Mesothelial cell of epicardium (in vitro differentiated cells): ENCODE results near the gene CATSPER3. TPM values are rescaled to one million over a fixed set of nuclear protein-coding genes. Genes with fewer than 3 reads are reported as not detected.
"Not testable (repeated sequence)": the region's sequence is repeated elsewhere in the genome, so short reads cannot be mapped to it uniquely, and the experiment has no call there.

Experiments used
- DNase-seq, 2 experiments: peaks; one replicate each; pipeline ENCODE4 v3.0.0; 2021; ENCODE audit warnings: low spot score in 2 of 2; ENCODE audit not compliant: unreplicated experiment in 2 of 2
- H3K27ac Mint-ChIP-seq: 2 replicates; pipeline ENCODE4 v1.8.0; 2021; ENCODE audit warnings: mixed read lengths
- H3K27me3 Mint-ChIP-seq: 2 replicates; pipeline ENCODE4 v1.8.0; 2021; ENCODE audit warnings: low read depth, mixed read lengths
- H3K36me3 Mint-ChIP-seq: 2 replicates; pipeline ENCODE4 v1.8.0; 2021; ENCODE audit warnings: mixed read lengths
- H3K4me1 Mint-ChIP-seq: 2 replicates; pipeline ENCODE4 v1.8.0; 2021; ENCODE audit warnings: mixed read lengths
- H3K4me3 Mint-ChIP-seq: 2 replicates; pipeline ENCODE4 v1.8.0; 2021; ENCODE audit warnings: mild to moderate bottlenecking, moderate library complexity, mixed read lengths
- H3K9me3 Mint-ChIP-seq: 2 replicates; pipeline ENCODE4 v1.8.0; 2021; ENCODE audit warnings: mixed read lengths
- CTCF ChIP-seq: fragments of 200-600 bp; sonication (generic); IDR thresholded peaks from one replicate; pipeline ENCODE4 v1.5.0; 2021; ENCODE audit warnings: antibody characterized with exemption; ENCODE audit not compliant: unreplicated experiment
- total RNA-seq: library from RNA; stranded (reverse); gene quantifications from 3 replicates; pipeline ENCODE4 v1.2.1, GENCODE V29; 2021

CATSPER3 gene
- total RNA-seq, 1 donor from 2014 or later: 1.5 TPM

GRCh38 chr5:134989266-134989830 lies 21.6 kb downstream of the CATSPER3 start:
- peaks cover 4% of the 10 kb centered on the region for H3K27me3 Mint-ChIP-seq

GRCh38 chr5:134990183-134990582 lies 22.5 kb downstream of the CATSPER3 start:
- H3K27ac Mint-ChIP-seq, H3K4me1 Mint-ChIP-seq, H3K27me3 Mint-ChIP-seq, DNase-seq, H3K4me3 Mint-ChIP-seq: not testable (repeated sequence)
- H3K36me3 Mint-ChIP-seq: peaks cover 12% of the 10 kb centered on the region
- peaks cover 22% of the 10 kb centered on the region for H3K9me3 Mint-ChIP-seq

More at GRCh38 chr5:134989266-134989830, 21.6 kb downstream of the CATSPER3 start:
- no peak for TF ChIP-seq CTCF
- no peaks in the 10 kb centered on the region for H3K4me1 Mint-ChIP-seq
- no peak overlapping the region for H3K27ac Mint-ChIP-seq
- peaks cover 13% of the 10 kb centered on the region for H3K36me3 Mint-ChIP-seq
- no peak for DNase-seq
- H3K4me3 Mint-ChIP-seq: no peak overlapping the region
- peaks cover 24% of the 10 kb centered on the region for H3K9me3 Mint-ChIP-seq

- H3K4me1 Mint-ChIP-seq: no peaks in the 10 kb centered on the region
- TF ChIP-seq CTCF: no peak
- peaks cover 4% of the 10 kb centered on the region for H3K27me3 Mint-ChIP-seq
- peaks cover 12% of the 10 kb centered on the region for H3K36me3 Mint-ChIP-seq
- no peak for DNase-seq
- no peak overlapping the region for H3K4me3 Mint-ChIP-seq
- no peak overlapping the region for H3K27ac Mint-ChIP-seq
- peaks cover 22% of the 10 kb centered on the region for H3K9me3 Mint-ChIP-seq
Observed at GRCh38 chr5:134992148-134992547, 24.4 kb downstream of the CATSPER3 start.

GRCh38 chr5:134993161-134993560 lies 25.5 kb downstream of the CATSPER3 start:
- peaks cover 22% of the 10 kb centered on the region for H3K9me3 Mint-ChIP-seq
- peaks cover 4% of the 10 kb centered on the region for H3K27me3 Mint-ChIP-seq
- DNase-seq: no peak
- peaks cover 14% of the 10 kb centered on the region for H3K36me3 Mint-ChIP-seq
- no peak overlapping the region for H3K27ac Mint-ChIP-seq
- no peak overlapping the region for H3K4me3 Mint-ChIP-seq
- no peak for TF ChIP-seq CTCF
- H3K4me1 Mint-ChIP-seq: no peaks in the 10 kb centered on the region

- no peak for TF ChIP-seq CTCF
- Mint-ChIP-seq H3K4me1 (no peaks in the 10 kb centered on the region), H3K27ac (no peak overlapping the region), H3K4me3 (no peak overlapping the region), H3K36me3 (peaks cover 10% of the 10 kb centered on the region), H3K9me3 (peaks cover 20% of the 10 kb centered on the region), H3K27me3 (no peaks in the 10 kb centered on the region)
- DNase-seq: no peak
Observed at GRCh38 chr5:134994560-134995156, 27.0 kb downstream of the CATSPER3 start.

- Mint-ChIP-seq H3K4me1 (no peaks in the 10 kb centered on the region), H3K9me3 (peaks cover 13% of the 10 kb centered on the region), H3K27ac (no peak overlapping the region), H3K27me3 (peaks cover 6% of the 10 kb centered on the region), H3K4me3 (no peak overlapping the region), H3K36me3 (peaks cover 9% of the 10 kb centered on the region)
- no peak for TF ChIP-seq CTCF
- DNase-seq: no peak
Observed at GRCh38 chr5:134995850-134996402, 28.2 kb downstream of the CATSPER3 start.
